Osteoblast (primary cell): ENCODE measurements around the gene HRC. TPM values are rescaled to one million over a fixed set of nuclear protein-coding genes. Genes with fewer than 3 reads are reported as not detected.
"Not testable (repeated sequence)": the region's sequence is repeated elsewhere in the genome, so short reads cannot be mapped to it uniquely, and the experiment has no call there.

ENCODE experiments used
- DNase-seq: peaks from one replicate; pipeline ENCODE4 v3.0.0; 2011; ENCODE audit warnings: low spot score, mixed read lengths; ENCODE audit not compliant: insufficient read length; ENCODE audit errors: missing footprints
- H2AFZ ChIP-seq: 2 replicates; pipeline ENCODE4 v1.6.0; 2011; ENCODE audit warnings: mild to moderate bottlenecking, low read length
- H3K27ac ChIP-seq: 2 replicates; pipeline ENCODE4 v1.5.1; 2011; ENCODE audit warnings: mild to moderate bottlenecking, low read depth, low read length, moderate library complexity
- H3K27me3 ChIP-seq: 2 replicates; pipeline ENCODE4 v1.6.0; 2012; ENCODE audit warnings: mild to moderate bottlenecking, control low read depth, inconsistent platforms, low read length, moderate library complexity; ENCODE audit not compliant: insufficient read depth
- H3K36me3 ChIP-seq: 2 replicates; pipeline ENCODE4 v1.5.1; 2011; ENCODE audit warnings: mild to moderate bottlenecking, low read length, control low read depth, moderate library complexity; ENCODE audit not compliant: insufficient read depth
- H3K4me1 ChIP-seq: 2 replicates; pipeline ENCODE4 v1.5.1; 2011; ENCODE audit warnings: mild to moderate bottlenecking, low read length, control low read depth, moderate library complexity; ENCODE audit not compliant: insufficient read depth
- H3K4me2 ChIP-seq: 2 replicates; pipeline ENCODE4 v1.6.0; 2011; ENCODE audit warnings: mild to moderate bottlenecking, low read length; ENCODE audit not compliant: insufficient read depth
- H3K4me3 ChIP-seq: fragments of 200-600 bp; sonication (generic); 3 replicates; pipeline ENCODE4 v1.5.1; 2012; ENCODE audit warnings: mild to moderate bottlenecking, low read length, inconsistent platforms; ENCODE audit not compliant: insufficient read depth
- H3K79me2 ChIP-seq: 2 replicates; pipeline ENCODE4 v1.6.0; 2012; ENCODE audit warnings: mild to moderate bottlenecking, low read length, control low read depth, inconsistent platforms; ENCODE audit not compliant: insufficient read depth
- H3K9me3 ChIP-seq: 2 replicates; pipeline ENCODE4 v1.5.1; 2011; ENCODE audit warnings: low read depth, low read length, control low read depth
- H4K20me1 ChIP-seq: 2 replicates; pipeline ENCODE4 v1.6.0; 2012; ENCODE audit warnings: mild to moderate bottlenecking, low read length, control low read depth; ENCODE audit not compliant: insufficient read depth
- CTCF ChIP-seq: IDR thresholded peaks from 2 replicates; pipeline ENCODE4 v1.5.1; 2011; ENCODE audit warnings: mild to moderate bottlenecking, low read depth, low read length, moderate library complexity; ENCODE audit errors: extremely low read depth
- total RNA-seq: library from RNA; depleted of rRNA; stranded (reverse); fragments of >200 nt; gene quantifications from 2 replicates; pipeline ENCODE4 v1.2.3, GENCODE V29; 2012

Gene HRC
- total RNA-seq, 1 donor, result not detected

- Histone ChIP-seq H3K27me3 (no peaks in the 10 kb centered on the region), H3K36me3 (no peaks in the 10 kb centered on the region), H3K4me1 (peaks cover 4% of the 10 kb centered on the region), H3K9me3 (no peaks in the 10 kb centered on the region), H3K79me2 (no peaks in the 10 kb centered on the region), H3K4me2 (no peak overlapping the region), H4K20me1 (no peaks in the 10 kb centered on the region), H2AFZ (no peak overlapping the region), H3K4me3 (no peak overlapping the region), H3K27ac (no peak overlapping the region)
- no peak for TF ChIP-seq CTCF
- DNase-seq, result no peak
These were observed 24.9 kb downstream of the HRC start for GRCh38 chr19:49130325-49130724.

GRCh38 chr19:49129238-49129583 is 26.0 kb downstream of the HRC start:
- Histone ChIP-seq H3K36me3 (no peaks in the 10 kb centered on the region), H2AFZ (no peak overlapping the region), H3K9me3 (no peaks in the 10 kb centered on the region), H3K27me3 (no peaks in the 10 kb centered on the region), H4K20me1 (no peaks in the 10 kb centered on the region), H3K79me2 (no peaks in the 10 kb centered on the region), H3K4me1 (peaks cover 4% of the 10 kb centered on the region), H3K4me2 (peak overlapping the region; percentile 88), H3K4me3 (peak overlapping the region; percentile 34), H3K27ac (no peak overlapping the region)
- peak; percentile 74 for DNase-seq
- no peak for TF ChIP-seq CTCF

- TF ChIP-seq CTCF, result no peak
- Histone ChIP-seq H3K4me1 (peaks cover 4% of the 10 kb centered on the region), H3K4me3 (peak overlapping the region; percentile 69), H3K4me2 (peak overlapping the region; percentile 88), H3K9me3 (no peaks in the 10 kb centered on the region), H4K20me1 (no peaks in the 10 kb centered on the region), H2AFZ (peak overlapping the region; percentile 2), H3K79me2 (no peaks in the 10 kb centered on the region), H3K36me3 (no peaks in the 10 kb centered on the region), H3K27ac (no peak overlapping the region), H3K27me3 (no peaks in the 10 kb centered on the region)
- peak; percentile 5 for DNase-seq
These were observed 26.5 kb downstream of the HRC start for GRCh38 chr19:49128545-49129237.

- no peaks in the 10 kb centered on the region for H3K79me2 ChIP-seq
- H3K9me3 ChIP-seq, result no peaks in the 10 kb centered on the region
- no peak for TF ChIP-seq CTCF
- peak overlapping the region; percentile 97 for H2AFZ ChIP-seq
- peak; percentile 100 for DNase-seq
- H3K4me1 ChIP-seq, result peaks cover 4% of the 10 kb centered on the region
- no peaks in the 10 kb centered on the region for H3K27me3 ChIP-seq
- H3K36me3 ChIP-seq, result no peaks in the 10 kb centered on the region
- H3K27ac ChIP-seq, result no peak overlapping the region
- H4K20me1 ChIP-seq, result no peaks in the 10 kb centered on the region
- peak overlapping the region; percentile 88 for H3K4me2 ChIP-seq
- H3K4me3 ChIP-seq, result peak overlapping the region; percentile 69
These were observed 27.3 kb downstream of the HRC start for GRCh38 chr19:49127674-49128544.

GRCh38 chr19:49127225-49127624 is 28.0 kb downstream of the HRC start:
- not testable (repeated sequence) for H3K4me2 ChIP-seq, H3K4me3 ChIP-seq, H3K79me2 ChIP-seq, H3K9me3 ChIP-seq, H3K27ac ChIP-seq, H3K4me1 ChIP-seq, H2AFZ ChIP-seq, DNase-seq, H3K36me3 ChIP-seq, H4K20me1 ChIP-seq, H3K27me3 ChIP-seq
